ENCODE measurements around the gene ZNF248. TPM values are rescaled to one million over a fixed set of nuclear protein-coding genes. Genes with fewer than 3 reads are reported as not detected.

Gene ZNF248
- total and polyA plus RNA-seq, 2 experiments from 2014 or later = 9.9 to 11.1 TPM

GRCh38 chr10:37821237-37821636 is 36.2 kb downstream of the ZNF248 start:
- TF ChIP-seq CTCF (IDR thresholded peaks at IDR 0.05; ENCODE audit: low read depth, low read length) = no peak
- DNase-seq (ENCODE audit: low read depth in 1 of 2, low spot score in 1 of 2) = no peak
- Histone ChIP-seq H3K4me3 (no peak overlapping the region), H3K36me3 (no peaks in the 10 kb centered on the region), H3K9me3 (ENCODE audit: low read depth) (no peaks in the 10 kb centered on the region), H3K27ac (no peak overlapping the region), H3K27me3 (no peaks in the 10 kb centered on the region), H3K4me1 (ENCODE audit: low read depth) (no peaks in the 10 kb centered on the region)

GRCh38 chr10:37819797-37820196 is 37.6 kb downstream of the ZNF248 start:
- DNase-seq (ENCODE audit: low read depth in 1 of 2, low spot score in 1 of 2) = no peak
- no peaks in the 10 kb centered on the region for H3K9me3 ChIP-seq (ENCODE audit: low read depth)
- TF ChIP-seq CTCF (IDR thresholded peaks at IDR 0.05; ENCODE audit: low read depth, low read length) = no peak

GRCh38 chr10:37816290-37816689 is 41.1 kb downstream of the ZNF248 start:
- H3K4me3 ChIP-seq = no peak overlapping the region
- H3K9me3 ChIP-seq (ENCODE audit: low read depth) = peaks cover 2% of the 10 kb centered on the region
- no peak for DNase-seq (ENCODE audit: low read depth in 1 of 2, low spot score in 1 of 2)
- H3K36me3 ChIP-seq = no peaks in the 10 kb centered on the region
- no peak overlapping the region for H3K27ac ChIP-seq
- no peaks in the 10 kb centered on the region for H3K4me1 ChIP-seq (ENCODE audit: low read depth)
- no peak for TF ChIP-seq CTCF (IDR thresholded peaks at IDR 0.05; ENCODE audit: low read depth, low read length)
- no peaks in the 10 kb centered on the region for H3K27me3 ChIP-seq

More at GRCh38 chr10:37819797-37820196, 37.6 kb downstream of the ZNF248 start:
- Histone ChIP-seq H3K27ac (no peak overlapping the region), H3K4me3 (no peak overlapping the region), H3K4me1 (ENCODE audit: low read depth) (no peaks in the 10 kb centered on the region), H3K27me3 (no peaks in the 10 kb centered on the region), H3K36me3 (no peaks in the 10 kb centered on the region)

GRCh38 chr10:37813763-37814162 is 43.6 kb downstream of the ZNF248 start:
- Histone ChIP-seq H3K4me1 (ENCODE audit: low read depth) (no peaks in the 10 kb centered on the region), H3K27ac (no peak overlapping the region), H3K36me3 (no peaks in the 10 kb centered on the region), H3K4me3 (no peak overlapping the region), H3K9me3 (ENCODE audit: low read depth) (peaks cover 2% of the 10 kb centered on the region), H3K27me3 (no peaks in the 10 kb centered on the region)
- DNase-seq (ENCODE audit: low read depth in 1 of 2, low spot score in 1 of 2) = no peak
- TF ChIP-seq CTCF (IDR thresholded peaks at IDR 0.05; ENCODE audit: low read depth, low read length) = no peak

- H3K27me3 ChIP-seq = no peaks in the 10 kb centered on the region
- no peak overlapping the region for H3K27ac ChIP-seq
- H3K36me3 ChIP-seq = no peaks in the 10 kb centered on the region
- no peak overlapping the region for H3K4me3 ChIP-seq
- no peak for TF ChIP-seq CTCF (IDR thresholded peaks at IDR 0.05; ENCODE audit: low read depth, low read length)
- no peaks in the 10 kb centered on the region for H3K4me1 ChIP-seq (ENCODE audit: low read depth)
- peaks cover 2% of the 10 kb centered on the region for H3K9me3 ChIP-seq (ENCODE audit: low read depth)
- DNase-seq (ENCODE audit: low read depth in 1 of 2, low spot score in 1 of 2) = no peak
Measured at GRCh38 chr10:37812290-37812689, 45.1 kb downstream of the ZNF248 start.

GRCh38 chr10:37803269-37803668 is 54.1 kb downstream of the ZNF248 start:
- H3K36me3 ChIP-seq = no peaks in the 10 kb centered on the region
- H3K9me3 ChIP-seq (ENCODE audit: low read depth) = peaks cover 3% of the 10 kb centered on the region
- H3K27ac ChIP-seq = no peak overlapping the region
- H3K27me3 ChIP-seq = no peaks in the 10 kb centered on the region
- TF ChIP-seq CTCF (IDR thresholded peaks at IDR 0.05; ENCODE audit: low read depth, low read length) = no peak
- H3K4me1 ChIP-seq (ENCODE audit: low read depth) = no peaks in the 10 kb centered on the region
- H3K4me3 ChIP-seq = no peak overlapping the region
- DNase-seq (ENCODE audit: low read depth in 1 of 2, low spot score in 1 of 2) = no peak

All from cardiac muscle cell (in vitro differentiated cells and primary cell).